ENCODE results near the gene COQ3.

Gene COQ3

GRCh38 chr6:99324996-99325395, 69.0 kb downstream of the COQ3 start:
- FAIRE-seq (no peak), DNase-seq (ENCODE audit: insufficient read length) (no peak)
- TF ChIP-seq POLR2A (IDR thresholded peaks at IDR 0.05; ENCODE audit: low read depth, low read length) (no peak), POLR2AphosphoS5 (IDR thresholded peaks at IDR 0.05; ENCODE audit: low read depth, low read length) (no peak), TAF1 (IDR thresholded peaks at IDR 0.05; ENCODE audit: borderline replicate concordance, low read depth, low read length) (no peak)
